IMR-90 (cell line): Measurements from ENCODE around the gene DNTT. TPM values are rescaled to one million over a fixed set of nuclear protein-coding genes. Genes with fewer than 3 reads are reported as not detected.

ENCODE experiments used
- ATAC-seq: fragments of 200-7000 bp; cut with Tn5 transposase; 2 replicates; pipeline ENCODE4 v1.9.1; 2020; ENCODE audit warnings: low read depth, mild to moderate bottlenecking, moderate library complexity
- BruUV-seq: library from RNA; stranded (reverse); fragments of 400-500 nt; replicated peaks from 2 replicates; lab custom pipeline; 2021; lab: Mats Ljungman, UMichigan
- CTCF ChIA-PET: fragments of 300-600 bp; formaldehyde crosslinking; extraction: SDS; loops from one replicate; lab custom pipeline; 2021; ENCODE audit warnings: antibody characterized with exemption; lab: Yijun Ruan, JAX
- POLR2A ChIA-PET: fragments of 300-600 bp; sonication (Branson Sonifier 250); formaldehyde crosslinking; loops from one replicate; lab custom pipeline; 2022; ENCODE audit warnings: antibody characterized with exemption; ENCODE audit not compliant: unreplicated experiment; lab: Charles Lee
- DNase-seq: peaks from one replicate; pipeline ENCODE4 v3.0.0; 2013
- H2AFZ ChIP-seq: replicated peaks from 2 replicates; pipeline ENCODE3; 2013; ENCODE audit warnings: low read length, mild to moderate bottlenecking; ENCODE audit not compliant: poor library complexity
- H2AK5ac ChIP-seq: 2 replicates; pipeline ENCODE4 v1.6.1; 2013; ENCODE audit warnings: low read depth, low read length, inconsistent platforms
- H2AK9ac ChIP-seq: replicated peaks from 2 replicates; pipeline ENCODE3; 2013; ENCODE audit warnings: mild to moderate bottlenecking, low read depth, low read length, moderate library complexity; ENCODE audit not compliant: poor library complexity
- H2BK120ac ChIP-seq: 2 replicates; pipeline ENCODE4 v1.6.1; 2013; ENCODE audit warnings: low read depth, low read length, inconsistent platforms
- H2BK15ac ChIP-seq: 3 replicates; pipeline ENCODE4 v1.6.1; 2013; ENCODE audit warnings: low read depth, low read length, inconsistent platforms
- H2BK20ac ChIP-seq: 2 replicates; pipeline ENCODE4 v1.6.1; 2013; ENCODE audit warnings: low read depth, mild to moderate bottlenecking, inconsistent platforms, low read length, moderate library complexity
- H2BK5ac ChIP-seq: 2 replicates; pipeline ENCODE4 v1.6.1; 2013; ENCODE audit warnings: mild to moderate bottlenecking, low read depth, low read length, inconsistent platforms; ENCODE audit not compliant: poor library complexity, severe bottlenecking
- H3K14ac ChIP-seq: replicated peaks from 2 replicates; pipeline ENCODE4 v1.6.1; 2013; ENCODE audit warnings: low read depth, low read length, inconsistent platforms
- H3K18ac ChIP-seq: 2 replicates; pipeline ENCODE4 v1.6.1; 2013; ENCODE audit warnings: low read depth, low read length, control low read depth
- H3K23ac ChIP-seq: 2 replicates; pipeline ENCODE4 v1.6.1; 2013; ENCODE audit warnings: low read depth, low read length, inconsistent platforms
- H3K27ac ChIP-seq: 2 replicates; pipeline ENCODE4 v1.5.1; 2013; ENCODE audit warnings: mild to moderate bottlenecking, control low read depth, low read length; ENCODE audit not compliant: insufficient read depth
- H3K27me3 ChIP-seq: 2 replicates; pipeline ENCODE4 v1.6.1; 2013; ENCODE audit warnings: low read length; ENCODE audit not compliant: control insufficient read depth, insufficient read depth
- H3K36me3 ChIP-seq: 2 replicates; pipeline ENCODE4 v1.6.1; 2013; ENCODE audit warnings: low read length, mixed read lengths; ENCODE audit not compliant: control insufficient read depth, insufficient read depth
- H3K4ac ChIP-seq: 2 replicates; pipeline ENCODE4 v1.6.1; 2013; ENCODE audit warnings: low read depth, low read length, inconsistent platforms
- H3K4me1 ChIP-seq: 2 replicates; pipeline ENCODE4 v1.6.1; 2013; ENCODE audit warnings: low read length, mixed read lengths; ENCODE audit not compliant: control insufficient read depth, insufficient read depth
- H3K4me2 ChIP-seq: 2 replicates; pipeline ENCODE4 v1.6.1; 2013; ENCODE audit warnings: low read depth, mild to moderate bottlenecking, control low read depth, low read length, moderate library complexity
- H3K4me3 ChIP-seq: 2 replicates; pipeline ENCODE4 v1.5.1; 2013; ENCODE audit warnings: low read depth, mild to moderate bottlenecking, control low read depth, low read length, moderate library complexity; ENCODE audit not compliant: insufficient read depth
- H3K56ac ChIP-seq: 2 replicates; pipeline ENCODE4 v1.6.1; 2013; ENCODE audit warnings: low read length, inconsistent platforms; ENCODE audit not compliant: insufficient read depth; ENCODE audit errors: extremely low read depth
- H3K79me1 ChIP-seq, 2 experiments: 2 replicates each; pipeline ENCODE4 v1.6.1; 2013; ENCODE audit warnings: low read length in 2 of 2, inconsistent platforms in 1 of 2, low read depth in 1 of 2
- H3K9ac ChIP-seq: 2 replicates; pipeline ENCODE4 v1.6.1; 2013; ENCODE audit warnings: low read depth, low read length, control low read depth
- H3K9me1 ChIP-seq: 2 replicates; pipeline ENCODE4 v1.6.1; 2013; ENCODE audit warnings: low read length, inconsistent platforms; ENCODE audit not compliant: insufficient read depth
- H3K9me3 ChIP-seq: 2 replicates; pipeline ENCODE4 v1.6.1; 2013; ENCODE audit warnings: low read length; ENCODE audit not compliant: control insufficient read depth, insufficient read depth
- H4K20me1 ChIP-seq: 2 replicates; pipeline ENCODE4 v1.6.1; 2013; ENCODE audit warnings: low read length, inconsistent platforms; ENCODE audit not compliant: insufficient read depth
- H4K5ac ChIP-seq: 2 replicates; pipeline ENCODE4 v1.6.1; 2013; ENCODE audit warnings: mild to moderate bottlenecking, low read depth, low read length, control low read depth
- H4K8ac ChIP-seq, 2 experiments: 2 replicates each; pipeline ENCODE4 v1.6.1; 2013; ENCODE audit warnings: low read depth in 2 of 2, low read length in 2 of 2, control low read depth in 1 of 2, inconsistent platforms in 1 of 2
- H4K91ac ChIP-seq: 2 replicates; pipeline ENCODE4 v1.6.1; 2013; ENCODE audit warnings: low read depth, low read length, inconsistent platforms; ENCODE audit not compliant: insufficient read depth
- MAZ ChIP-seq: IDR thresholded peaks from 2 replicates; pipeline ENCODE4 v1.6.1; 2012; ENCODE audit warnings: low read depth, mild to moderate bottlenecking, low read length, improper control_type of control experiment, moderate library complexity, borderline replicate concordance
- RCOR1 ChIP-seq: IDR thresholded peaks from 2 replicates; pipeline ENCODE4 v1.6.1; 2012; ENCODE audit warnings: mild to moderate bottlenecking, low read length, improper control_type of control experiment; ENCODE audit not compliant: insufficient replicate concordance
- WGBS, 2 experiments: methylation state at CpG; one replicate each; pipeline versions ENCODE4 v1.1.5 to v1.1.7; 2013; ENCODE audit warnings: missing lambda C conversion rate in 2 of 2; ENCODE audit not compliant: insufficient read length in 1 of 2; ENCODE audit errors: extremely low coverage in 2 of 2; 5-methylcytosine and 5-hydroxymethylcytosine counted together
- dilution Hi-C: fragments of 300-500 bp; cut with HindIII; formaldehyde crosslinking; loops from one replicate; pipeline ENCODE4 v1.14.3; 2018; ENCODE audit warnings: low sequenced_read_pairs; ENCODE audit not compliant: unreplicated experiment
- in situ Hi-C: fragments of 300-500 bp; cut with MboI; formaldehyde crosslinking; loops from 3 replicates; pipeline ENCODE4 v1.14.3; 2019; ENCODE audit warnings: low sequenced_read_pairs, inconsistent platforms, mixed read lengths
- intact Hi-C: fragments of 100-400 bp; cut with micrococcal nuclease; formaldehyde crosslinking; loops from 2 replicates; pipeline ENCODE4 v1.10.0; 2022
- polyA plus RNA-seq, 3 experiments: library from polyadenylated mRNA; depleted of rRNA; stranded (reverse); fragments of >200 nt; gene quantifications; 2 replicates each; pipeline ENCODE4 v1.2.3, GENCODE V29; 2012; ENCODE audit warnings: low replicate concordance in 1 of 3
- total RNA-seq: library from RNA; depleted of rRNA; stranded (reverse); fragments of >200 nt; gene quantifications from 2 replicates; pipeline ENCODE4 v1.2.3, GENCODE V29; 2012
- TF ChIP-seq, protein P1 (sequence below): fragments of 150-350 bp; IDR thresholded peaks from 2 replicates; pipeline ENCODE4 v1.6.1; 2017; ENCODE audit warnings: mild to moderate bottlenecking, antibody characterized with exemption, low read length, low read depth

Gene DNTT
- total and polyA plus RNA-seq, 2 of the 4 experiments (the other 2 are of a cell fraction) = not detected

DNA sequence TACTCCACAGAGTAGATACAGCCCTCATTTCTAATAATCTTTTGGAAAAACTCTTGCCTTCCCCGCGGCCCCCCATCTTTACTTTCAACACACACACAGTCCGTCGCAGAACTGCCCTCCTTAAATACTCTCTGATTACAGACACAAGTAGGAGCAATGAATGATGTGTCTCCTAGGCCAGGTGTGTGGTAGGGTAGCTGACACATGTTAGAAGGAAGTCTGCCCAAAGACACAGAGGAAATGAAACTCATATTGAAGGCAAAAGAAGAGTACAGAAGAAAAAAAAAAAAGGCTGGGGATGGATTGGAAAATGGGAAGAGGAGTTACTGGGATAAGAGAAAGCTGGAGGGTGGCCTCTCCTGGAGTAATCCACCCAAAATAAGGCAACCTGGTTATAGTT lies 39.9 kb downstream of the DNTT start:
- CTCF ChIA-PET = no interaction called here
- Histone ChIP-seq H4K20me1 (no peaks in the 10 kb centered on the region), H3K27me3 (no peaks in the 10 kb centered on the region), H2AFZ (no peak overlapping the region), H2AK9ac (no peak overlapping the region), H3K18ac (no peak overlapping the region), H2BK15ac (no peak overlapping the region), H3K36me3 (no peaks in the 10 kb centered on the region), H3K4me3 (no peak overlapping the region), H3K4me2 (no peak overlapping the region), H3K9me3 (no peaks in the 10 kb centered on the region), H3K14ac (no peak overlapping the region), H4K8ac (no peak overlapping the region), H3K27ac (no peak overlapping the region), H3K9ac (no peak overlapping the region), H3K9me1 (no peaks in the 10 kb centered on the region), H2BK5ac (no peak overlapping the region), H2BK20ac (no peak overlapping the region), H3K79me1 (no peaks in the 10 kb centered on the region), H3K56ac (no peak overlapping the region), H3K23ac (no peak overlapping the region), H3K4ac (no peak overlapping the region), H2AK5ac (no peak overlapping the region), H4K91ac (no peak overlapping the region), H4K5ac (no peak overlapping the region), H3K4me1 (no peaks in the 10 kb centered on the region), H2BK120ac (no peak overlapping the region)
- WGBS, 2 experiments = no CpG with 5 or more reads among the region's 4 CpGs
- dilution Hi-C loops (no loop called here), in situ Hi-C loops (no loop called here), intact Hi-C loops (no loop called here)
- ATAC-seq (no peak), DNase-seq (no peak)
- no TSS peak for BruUV-seq
- POLR2A ChIA-PET = no interaction called here
- TF ChIP-seq, protein P1, sequence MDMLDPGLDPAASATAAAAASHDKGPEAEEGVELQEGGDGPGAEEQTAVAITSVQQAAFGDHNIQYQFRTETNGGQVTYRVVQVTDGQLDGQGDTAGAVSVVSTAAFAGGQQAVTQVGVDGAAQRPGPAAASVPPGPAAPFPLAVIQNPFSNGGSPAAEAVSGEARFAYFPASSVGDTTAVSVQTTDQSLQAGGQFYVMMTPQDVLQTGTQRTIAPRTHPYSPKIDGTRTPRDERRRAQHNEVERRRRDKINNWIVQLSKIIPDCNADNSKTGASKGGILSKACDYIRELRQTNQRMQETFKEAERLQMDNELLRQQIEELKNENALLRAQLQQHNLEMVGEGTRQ = no peak
- no peak for TF ChIP-seq RCOR1
- TF ChIP-seq MAZ = no peak
